ENCODE results near the gene ANK3. TPM values are rescaled to one million over a fixed set of nuclear protein-coding genes. Genes with fewer than 3 reads are reported as not detected.
A peak's percentile ranks its signal among the peaks of the same experiment; 100 is the strongest.

Gene ANK3
- 12.6 TPM for total RNA-seq
- polyA plus RNA-seq = 12.1 TPM
- long read RNA-seq, donor 1 = 0 reads
- long read RNA-seq, donor 2 = 0 reads
- long read RNA-seq, donor 3 = 0 reads
- long read RNA-seq, donor 4 = 0 reads
- long read RNA-seq, donor 5, partial matches to known transcripts = 0 of 4 reads
- long read RNA-seq, donor 5, other reads (novel, unspliced or antisense) = 0 of 4 reads
- long read RNA-seq, donor 6 = 0 reads
- long read RNA-seq, donor 7, partial matches to known transcripts = 0 of 1 reads
- long read RNA-seq, donor 7, other reads (novel, unspliced or antisense) = 0 of 1 reads
- long read RNA-seq, donor 8 = 0 reads
- long read RNA-seq, donor 9 = 0 reads
- long read RNA-seq, donor 10 = 0 reads

GRCh38 chr10:60389413-60390025, at the start of gene ANK3:
ANK3 (minus strand) TSS chr10:60389875; CDS start chr10:60389538, 337 bp downstream.
- H3K27ac ChIP-seq (ENCODE audit: low read depth in 1 of 2, low read length in 1 of 2) = no peak within 1 kb of the TSS
- H3K36me3 ChIP-seq (ENCODE audit: control insufficient read depth in 2 of 2, insufficient read depth in 2 of 2, low read length in 1 of 2) = no peaks in the 10 kb centered on the region
- H3K9me3 ChIP-seq (ENCODE audit: control insufficient read depth in 2 of 2, insufficient read depth in 1 of 2, low read length in 1 of 2) = no peaks in the 10 kb centered on the region
- no peak for DNase-seq (ENCODE audit: low read depth in 6 of 9, low spot score in 9 of 9)
- H3K27me3 ChIP-seq (ENCODE audit: control insufficient read depth in 2 of 2, insufficient read depth in 1 of 2, low read length in 1 of 2) = no peaks in the 10 kb centered on the region
- H3K4me3 ChIP-seq (ENCODE audit: low read length in 2 of 2) = no peak within 1 kb of the TSS
- H3K4me1 ChIP-seq (ENCODE audit: control insufficient read depth in 2 of 2, insufficient read depth in 2 of 2, low read length in 2 of 2) = peaks cover 0 to 3% of the 10 kb centered on the region in 2 donors
- WGBS = 97% methylated on average over 10 of the region's 10 CpGs

- no peaks in the 10 kb centered on the region for H3K36me3 ChIP-seq (ENCODE audit: control insufficient read depth in 2 of 2, insufficient read depth in 2 of 2, low read length in 1 of 2)
- H3K27me3 ChIP-seq (ENCODE audit: control insufficient read depth in 2 of 2, insufficient read depth in 1 of 2, low read length in 1 of 2) = no peaks in the 10 kb centered on the region
- no peaks in the 10 kb centered on the region for H3K9me3 ChIP-seq (ENCODE audit: control insufficient read depth in 2 of 2, insufficient read depth in 1 of 2, low read length in 1 of 2)
- no peak overlapping the region for H3K27ac ChIP-seq (ENCODE audit: low read depth in 1 of 2, low read length in 1 of 2)
- peak in 4 of 9 donors; percentile 3 to 29 (median 15) for DNase-seq (ENCODE audit: low read depth in 6 of 9, low spot score in 9 of 9)
- WGBS = 75% methylated on average over 3 of the region's 3 CpGs
- no peaks in the 10 kb centered on the region for H3K4me1 ChIP-seq (ENCODE audit: control insufficient read depth in 2 of 2, insufficient read depth in 2 of 2, low read length in 2 of 2)
- H3K4me3 ChIP-seq (ENCODE audit: low read length in 2 of 2) = no peak overlapping the region
These were observed 44.9 kb upstream of the ANK3 start for GRCh38 chr10:60434418-60435046.

- no peaks in the 10 kb centered on the region for H3K9me3 ChIP-seq (ENCODE audit: control insufficient read depth in 2 of 2, insufficient read depth in 1 of 2, low read length in 1 of 2)
- H3K4me3 ChIP-seq (ENCODE audit: low read length in 2 of 2) = no peak overlapping the region
- DNase-seq (ENCODE audit: low read depth in 6 of 9, low spot score in 9 of 9) = no peak
- no peaks in the 10 kb centered on the region for H3K4me1 ChIP-seq (ENCODE audit: control insufficient read depth in 2 of 2, insufficient read depth in 2 of 2, low read length in 2 of 2)
- no peaks in the 10 kb centered on the region for H3K27me3 ChIP-seq (ENCODE audit: control insufficient read depth in 2 of 2, insufficient read depth in 1 of 2, low read length in 1 of 2)
- WGBS = 81% methylated on average over 3 of the region's 3 CpGs
- H3K36me3 ChIP-seq (ENCODE audit: control insufficient read depth in 2 of 2, insufficient read depth in 2 of 2, low read length in 1 of 2) = no peaks in the 10 kb centered on the region
- H3K27ac ChIP-seq (ENCODE audit: low read depth in 1 of 2, low read length in 1 of 2) = no peak overlapping the region
These were observed 44.0 kb upstream of the ANK3 start for GRCh38 chr10:60433684-60434083.

GRCh38 chr10:60430836-60431597, 41.3 kb upstream of the ANK3 start:
- Histone ChIP-seq H3K36me3 (ENCODE audit: control insufficient read depth in 2 of 2, insufficient read depth in 2 of 2, low read length in 1 of 2) (no peaks in the 10 kb centered on the region), H3K4me1 (ENCODE audit: control insufficient read depth in 2 of 2, insufficient read depth in 2 of 2, low read length in 2 of 2) (no peaks in the 10 kb centered on the region), H3K9me3 (ENCODE audit: control insufficient read depth in 2 of 2, insufficient read depth in 1 of 2, low read length in 1 of 2) (no peaks in the 10 kb centered on the region), H3K27me3 (ENCODE audit: control insufficient read depth in 2 of 2, insufficient read depth in 1 of 2, low read length in 1 of 2) (no peaks in the 10 kb centered on the region), H3K27ac (ENCODE audit: low read depth in 1 of 2, low read length in 1 of 2) (no peak overlapping the region), H3K4me3 (ENCODE audit: low read length in 2 of 2) (no peak overlapping the region)
- no peak for DNase-seq (ENCODE audit: low read depth in 6 of 9, low spot score in 9 of 9)
- WGBS = 92% methylated on average over 7 of the region's 7 CpGs

- no peaks in the 10 kb centered on the region for H3K27me3 ChIP-seq (ENCODE audit: control insufficient read depth in 2 of 2, insufficient read depth in 1 of 2, low read length in 1 of 2)
- DNase-seq (ENCODE audit: low read depth in 6 of 9, low spot score in 9 of 9) = no peak
- no peaks in the 10 kb centered on the region for H3K4me1 ChIP-seq (ENCODE audit: control insufficient read depth in 2 of 2, insufficient read depth in 2 of 2, low read length in 2 of 2)
- H3K36me3 ChIP-seq (ENCODE audit: control insufficient read depth in 2 of 2, insufficient read depth in 2 of 2, low read length in 1 of 2) = no peaks in the 10 kb centered on the region
- H3K4me3 ChIP-seq (ENCODE audit: low read length in 2 of 2) = no peak overlapping the region
- H3K9me3 ChIP-seq (ENCODE audit: control insufficient read depth in 2 of 2, insufficient read depth in 1 of 2, low read length in 1 of 2) = no peaks in the 10 kb centered on the region
- WGBS = 98% methylated on average over 1 of the region's 1 CpG
- no peak overlapping the region for H3K27ac ChIP-seq (ENCODE audit: low read depth in 1 of 2, low read length in 1 of 2)
These were observed 40.3 kb upstream of the ANK3 start for GRCh38 chr10:60430017-60430416.

GRCh38 chr10:60429084-60429849, 39.6 kb upstream of the ANK3 start:
- no peaks in the 10 kb centered on the region for H3K4me1 ChIP-seq (ENCODE audit: control insufficient read depth in 2 of 2, insufficient read depth in 2 of 2, low read length in 2 of 2)
- DNase-seq (ENCODE audit: low read depth in 6 of 9, low spot score in 9 of 9) = no peak
- H3K4me3 ChIP-seq (ENCODE audit: low read length in 2 of 2) = no peak overlapping the region
- H3K27ac ChIP-seq (ENCODE audit: low read depth in 1 of 2, low read length in 1 of 2) = no peak overlapping the region
- H3K36me3 ChIP-seq (ENCODE audit: control insufficient read depth in 2 of 2, insufficient read depth in 2 of 2, low read length in 1 of 2) = no peaks in the 10 kb centered on the region
- H3K9me3 ChIP-seq (ENCODE audit: control insufficient read depth in 2 of 2, insufficient read depth in 1 of 2, low read length in 1 of 2) = no peaks in the 10 kb centered on the region
- WGBS = 92% methylated on average over 2 of the region's 2 CpGs
- H3K27me3 ChIP-seq (ENCODE audit: control insufficient read depth in 2 of 2, insufficient read depth in 1 of 2, low read length in 1 of 2) = no peaks in the 10 kb centered on the region

GRCh38 chr10:60428387-60428737, 38.7 kb upstream of the ANK3 start:
- Histone ChIP-seq H3K4me1 (ENCODE audit: control insufficient read depth in 2 of 2, insufficient read depth in 2 of 2, low read length in 2 of 2) (no peaks in the 10 kb centered on the region), H3K4me3 (ENCODE audit: low read length in 2 of 2) (no peak overlapping the region), H3K36me3 (ENCODE audit: control insufficient read depth in 2 of 2, insufficient read depth in 2 of 2, low read length in 1 of 2) (no peaks in the 10 kb centered on the region), H3K27me3 (ENCODE audit: control insufficient read depth in 2 of 2, insufficient read depth in 1 of 2, low read length in 1 of 2) (no peaks in the 10 kb centered on the region), H3K27ac (ENCODE audit: low read depth in 1 of 2, low read length in 1 of 2) (no peak overlapping the region), H3K9me3 (ENCODE audit: control insufficient read depth in 2 of 2, insufficient read depth in 1 of 2, low read length in 1 of 2) (no peaks in the 10 kb centered on the region)
- DNase-seq (ENCODE audit: low read depth in 6 of 9, low spot score in 9 of 9) = no peak
- 95% methylated on average over 3 of the region's 3 CpGs for WGBS

GRCh38 chr10:60427709-60428386, 38.2 kb upstream of the ANK3 start:
- 91% methylated on average over 3 of the region's 3 CpGs for WGBS
- Histone ChIP-seq H3K9me3 (ENCODE audit: control insufficient read depth in 2 of 2, insufficient read depth in 1 of 2, low read length in 1 of 2) (no peaks in the 10 kb centered on the region), H3K4me1 (ENCODE audit: control insufficient read depth in 2 of 2, insufficient read depth in 2 of 2, low read length in 2 of 2) (no peaks in the 10 kb centered on the region), H3K4me3 (ENCODE audit: low read length in 2 of 2) (no peak overlapping the region), H3K27me3 (ENCODE audit: control insufficient read depth in 2 of 2, insufficient read depth in 1 of 2, low read length in 1 of 2) (no peaks in the 10 kb centered on the region), H3K36me3 (ENCODE audit: control insufficient read depth in 2 of 2, insufficient read depth in 2 of 2, low read length in 1 of 2) (no peaks in the 10 kb centered on the region), H3K27ac (ENCODE audit: low read depth in 1 of 2, low read length in 1 of 2) (no peak overlapping the region)
- no peak for DNase-seq (ENCODE audit: low read depth in 6 of 9, low spot score in 9 of 9)

Measured in thymus (tissue), 14 donors.